Measurements from ENCODE around the gene NOL3.

GRCh38 chr16:67210069-67210937, 40.0 kb downstream of the NOL3 start:
- no peak for TF ChIP-seq TOE1 (IDR thresholded peaks at IDR 0.05; ENCODE audit: borderline replicate concordance)
- TF ChIP-seq TOE1 (CRISPR knock-in tag; IDR thresholded peaks at IDR 0.05; ENCODE audit: borderline replicate concordance, low read depth): no peak
- TF ChIP-seq SIN3A (IDR thresholded peaks at IDR 0.05; ENCODE audit: borderline replicate concordance in 2 of 2, control insufficient read depth in 1 of 2, low read depth in 2 of 2, low read length in 2 of 2): no peak
- TF ChIP-seq PRDM10 (IDR thresholded peaks at IDR 0.05; ENCODE audit: partially characterized antibody): no peak
- TF ChIP-seq CREM (IDR thresholded peaks at IDR 0.05; ENCODE audit: low read depth): no peak
